AG08396 (cell line): ENCODE results near the gene CELA2B.
"Not testable (repeated sequence)": the region's sequence is repeated elsewhere in the genome, so short reads cannot be mapped to it uniquely, and the experiment has no call there.

Experiments used
- DNase-seq: peaks from one replicate; pipeline ENCODE4 v3.0.0; 2012; ENCODE audit warnings: low spot score, mixed read lengths

Gene CELA2B

DNA sequence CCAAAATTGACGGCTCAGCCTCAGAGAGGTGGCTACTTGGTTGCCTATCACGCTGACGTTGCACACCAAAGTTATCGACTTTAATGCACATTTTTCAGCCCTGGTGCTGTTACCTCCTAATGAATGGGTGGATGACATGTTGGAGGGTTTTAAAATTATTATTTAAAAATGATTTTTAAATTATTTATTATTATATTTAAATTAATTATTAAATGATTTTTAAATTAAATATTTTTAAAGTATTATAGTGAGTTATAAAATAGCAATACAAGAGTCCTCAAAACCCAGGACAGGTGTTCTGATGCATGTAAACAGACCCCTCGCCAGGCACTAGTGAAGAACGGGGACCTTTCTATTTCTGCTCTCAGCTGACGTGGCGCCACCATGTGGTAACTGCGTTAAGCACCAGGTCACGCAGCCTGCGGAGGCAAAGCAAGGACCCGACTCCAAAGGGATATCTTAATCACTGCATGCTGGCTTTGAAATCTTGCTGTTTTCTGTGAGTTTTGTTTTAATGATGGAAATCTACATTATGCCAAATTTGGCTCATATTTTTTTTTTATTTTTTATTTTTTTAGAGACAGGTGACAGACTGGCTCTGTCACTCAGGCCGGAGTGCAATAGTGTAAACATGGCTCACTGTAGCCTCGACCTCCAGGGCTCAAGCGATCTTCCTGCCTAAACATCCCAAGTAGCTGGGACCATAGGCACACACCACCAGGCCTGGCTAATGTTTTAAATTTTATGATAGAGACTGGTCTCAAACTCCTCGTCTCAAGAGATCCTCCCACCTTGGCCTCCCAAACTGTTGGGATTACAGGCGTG lies 25.5 kb downstream of the CELA2B start:
- DNase-seq, result peak; percentile 74

DNA sequence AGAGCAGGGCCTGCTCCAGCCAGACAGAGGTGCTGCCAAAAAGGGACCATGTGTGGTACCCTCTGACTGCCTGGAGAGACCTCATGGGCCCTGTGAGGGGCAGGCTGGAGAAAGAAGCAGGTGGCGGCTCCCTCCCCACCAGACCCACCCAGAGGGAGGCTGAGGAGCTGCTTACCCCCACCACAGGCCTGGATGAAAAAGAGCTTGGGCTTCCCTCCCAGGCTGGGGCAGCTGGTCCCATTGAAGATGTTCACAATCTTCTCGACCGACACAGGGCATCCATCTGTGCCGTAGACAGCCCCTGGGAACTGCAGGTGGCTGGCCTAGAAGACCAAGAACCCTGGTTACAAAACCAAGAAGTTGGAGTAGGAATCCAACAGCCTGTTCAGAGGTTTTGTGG lies 28.5 kb downstream of the CELA2B start:
- DNase-seq, result no peak

DNA sequence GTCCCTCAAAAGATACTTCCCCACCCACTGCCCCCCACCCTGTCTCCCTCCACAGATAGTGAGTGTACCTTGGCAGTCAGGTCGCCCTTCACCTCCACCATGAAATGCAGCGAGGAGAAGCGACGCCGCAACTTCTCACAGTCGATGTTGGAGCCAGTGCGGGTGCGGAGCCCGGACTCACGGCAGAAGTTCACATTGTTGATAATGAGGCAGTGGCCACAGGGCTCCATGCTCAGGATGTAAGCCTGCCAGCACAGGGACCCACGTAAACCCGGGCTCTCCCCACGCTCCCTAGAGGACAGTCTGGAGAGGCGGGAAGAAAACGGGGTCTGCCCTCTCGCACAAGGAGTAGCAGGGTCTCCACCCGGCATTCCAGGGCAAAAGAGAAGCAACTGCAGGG lies 30.9 kb downstream of the CELA2B start:
- DNase-seq, result no peak

DNA sequence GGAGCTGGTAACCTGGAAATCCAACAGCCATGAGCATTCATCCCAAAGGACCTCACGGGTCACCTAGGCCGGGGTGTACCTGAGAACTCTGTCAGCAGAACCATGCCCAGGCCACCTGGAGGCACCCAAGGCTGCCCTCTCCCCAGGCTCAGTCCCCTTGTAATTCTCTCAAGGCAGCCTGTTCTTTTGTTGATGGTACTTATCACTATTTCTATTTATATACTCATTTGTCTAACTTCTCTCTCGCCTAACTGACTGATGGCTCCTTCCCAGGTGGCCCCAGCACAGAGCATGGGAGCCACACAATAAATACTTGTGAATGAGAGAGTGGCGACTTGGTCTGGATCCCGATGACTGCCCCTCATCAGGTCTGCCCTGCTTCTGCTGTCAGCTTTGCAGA lies 31.4 kb downstream of the CELA2B start:
- no peak for DNase-seq

DNA sequence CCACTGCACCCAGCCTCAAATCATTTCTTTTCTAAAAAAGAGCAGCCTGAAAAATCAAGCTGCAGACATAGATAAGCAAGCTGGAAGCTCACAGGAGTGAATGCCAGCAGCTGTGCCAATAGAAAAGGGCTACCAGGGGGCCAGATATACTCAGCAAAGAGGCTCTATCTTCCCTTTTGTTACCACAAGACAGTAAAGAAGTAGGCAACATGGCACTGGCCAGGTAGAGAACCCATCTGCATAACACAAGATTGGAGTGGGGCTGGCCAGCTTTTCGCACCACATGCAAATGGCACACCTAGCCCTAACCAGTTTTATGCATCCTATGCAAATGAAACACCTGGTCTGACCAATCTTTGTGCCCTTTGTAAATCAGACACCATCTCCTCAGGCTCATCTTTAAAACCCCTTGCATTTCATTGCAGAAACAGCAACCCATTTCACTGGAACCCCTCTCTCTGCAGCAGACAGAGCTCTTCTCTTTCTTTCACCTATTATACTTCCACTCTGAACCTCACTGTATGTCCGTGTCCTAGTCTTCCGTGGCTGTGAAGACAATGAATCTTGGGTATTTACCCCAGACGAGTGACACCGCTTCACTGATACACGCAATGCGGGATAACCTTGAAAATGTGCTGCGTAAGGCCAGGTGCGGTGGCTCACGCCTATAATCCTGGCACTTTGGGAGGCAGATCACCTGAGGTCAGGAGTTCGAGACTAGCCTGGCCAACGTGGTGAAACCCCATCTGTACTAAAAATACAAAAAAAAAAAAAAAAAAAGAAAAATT lies 33.0 kb downstream of the CELA2B start:
- DNase-seq, result no peak

DNA sequence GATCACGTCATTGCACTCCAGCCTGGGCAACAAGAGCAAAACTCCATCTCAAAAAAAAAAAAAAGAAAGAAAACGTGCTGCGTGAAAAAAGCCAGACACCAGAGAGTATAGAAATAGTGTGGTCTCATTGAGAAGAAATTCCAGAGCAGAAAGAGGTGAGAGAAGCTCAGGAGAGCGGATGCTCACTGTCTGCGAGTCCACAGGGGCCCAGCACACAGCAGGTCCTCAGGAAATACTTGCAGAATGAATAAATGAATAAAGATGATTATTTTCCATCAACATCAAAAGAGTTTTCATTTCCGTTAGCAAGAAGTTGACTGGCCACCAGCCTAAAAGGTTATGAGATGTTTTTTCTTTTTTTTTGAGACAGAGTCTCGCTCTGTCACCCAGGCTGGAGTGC lies 33.7 kb downstream of the CELA2B start:
- DNase-seq, result no peak

DNA sequence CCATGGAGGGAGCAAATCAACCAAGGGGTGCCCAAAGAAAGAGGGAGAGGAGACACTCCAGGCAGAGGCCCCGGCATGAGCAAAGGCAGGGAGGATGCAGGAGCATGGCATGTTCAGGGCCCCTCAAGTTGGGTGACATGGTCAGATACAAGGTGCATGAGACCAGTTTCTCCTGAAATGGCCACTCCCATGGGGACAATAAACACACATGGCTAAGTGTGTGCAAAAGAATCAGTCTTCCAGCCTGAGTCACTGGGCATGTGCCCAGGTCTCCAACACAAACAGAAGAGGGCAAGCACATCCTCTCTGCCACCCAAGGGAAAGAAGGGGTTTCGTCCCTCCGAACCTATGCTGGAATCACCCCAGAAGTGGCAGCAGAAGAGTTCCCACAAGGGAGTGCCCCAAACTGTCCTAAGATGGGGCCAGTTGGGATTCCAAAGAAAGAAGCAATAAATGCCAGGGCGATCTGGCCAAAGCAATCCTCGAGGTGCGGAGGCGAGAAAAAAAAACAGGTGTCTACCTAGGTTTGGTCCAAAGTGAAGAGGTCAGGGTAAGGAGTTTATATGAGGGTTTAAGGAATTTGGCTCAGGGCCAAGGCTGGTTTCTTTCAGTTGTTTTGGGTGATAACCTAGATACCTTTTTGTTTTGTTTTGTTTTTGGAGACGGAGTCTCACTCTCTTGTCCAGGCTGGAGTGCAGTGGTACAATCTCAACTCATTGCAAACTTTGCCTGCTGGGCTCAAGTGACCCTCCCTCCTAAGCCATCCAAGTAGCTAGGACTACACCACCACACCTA lies 34.9 kb downstream of the CELA2B start:
- DNase-seq, result peak; percentile 27

DNA sequence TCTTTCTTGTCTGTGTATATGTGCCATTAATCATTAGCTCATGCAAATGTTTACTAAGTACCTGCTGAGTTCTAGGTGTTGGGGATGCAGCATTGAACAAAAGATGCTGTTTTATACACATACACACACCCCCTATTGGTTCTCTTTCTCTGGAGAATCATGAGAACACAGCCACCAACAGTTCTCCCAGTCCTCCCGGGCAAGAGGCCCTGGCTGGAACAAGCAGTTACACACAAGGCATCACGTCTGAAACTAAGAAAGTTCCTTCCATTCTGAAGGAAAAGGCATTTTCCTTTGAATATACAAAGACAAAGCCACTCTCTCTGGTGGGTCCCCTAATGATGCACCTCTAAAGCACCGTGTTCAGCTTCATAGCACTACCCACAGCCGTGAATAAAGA lies 37.3 kb downstream of the CELA2B start:
- no peak for DNase-seq

DNA sequence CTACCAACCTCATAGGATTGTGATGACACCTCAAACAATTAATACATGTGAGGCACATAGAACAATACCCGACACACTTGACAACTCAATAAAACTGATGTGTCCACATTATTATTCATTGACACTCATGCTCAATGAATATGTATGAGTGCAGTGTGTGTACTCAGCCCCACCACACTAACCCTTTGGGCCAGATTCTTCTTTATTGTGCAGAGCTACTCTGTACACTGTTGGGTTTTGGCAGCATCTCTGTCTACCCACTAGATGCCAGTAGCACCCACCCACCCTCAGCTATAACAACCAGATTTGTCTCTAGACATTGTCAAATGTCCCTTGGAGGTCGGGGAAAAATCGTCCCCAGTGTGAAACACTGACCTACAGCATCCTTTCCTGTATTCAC lies 38.0 kb downstream of the CELA2B start:
- no peak for DNase-seq

DNA sequence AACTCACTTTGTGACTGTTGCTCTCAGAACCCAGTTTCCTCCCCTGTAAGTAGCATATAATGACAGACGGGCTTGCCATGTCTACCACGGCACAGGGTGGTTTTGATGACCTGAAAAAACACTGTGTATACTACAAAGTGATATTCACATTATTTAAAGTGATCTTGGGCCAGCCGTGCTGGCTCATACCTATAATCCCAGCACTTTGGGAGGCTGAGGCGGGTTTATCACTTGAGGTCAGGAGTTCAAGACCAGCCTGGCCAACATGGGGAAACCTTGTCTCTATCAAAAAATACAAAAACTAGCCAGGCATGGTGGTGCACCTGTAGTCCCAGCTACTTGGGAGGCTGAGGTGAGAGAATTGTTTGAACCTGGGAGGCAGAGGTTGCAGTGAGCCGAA lies 38.7 kb downstream of the CELA2B start:
- not testable (repeated sequence) for DNase-seq

DNA sequence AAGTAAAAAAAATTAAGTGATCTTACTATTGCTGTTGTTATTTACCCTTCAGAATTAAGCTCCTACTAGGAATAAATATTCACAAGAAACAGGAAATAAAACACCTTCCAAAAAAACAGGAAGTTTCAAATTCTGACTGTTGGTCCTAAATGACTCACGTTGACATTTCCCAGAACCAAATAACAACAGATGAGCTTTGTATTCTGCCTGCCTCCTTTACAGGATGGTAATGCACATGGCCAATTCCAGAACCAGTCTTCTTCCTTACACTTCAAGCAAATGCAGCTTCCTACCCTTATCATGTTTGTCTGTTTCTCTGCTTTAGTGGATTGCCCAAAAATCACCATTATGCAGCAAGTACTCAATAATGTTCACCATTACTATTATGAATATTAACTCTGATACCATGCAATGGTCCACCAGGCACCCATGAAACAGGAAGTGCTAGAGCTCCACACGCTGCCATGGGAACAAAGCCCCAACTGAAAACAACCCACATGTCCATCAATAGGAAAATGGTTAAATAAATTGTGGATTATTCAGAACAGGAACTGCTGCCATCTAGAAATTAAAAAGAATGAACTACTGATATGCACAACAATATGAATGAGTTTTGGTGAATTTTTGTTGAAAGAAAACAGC lies 39.2 kb downstream of the CELA2B start:
- DNase-seq, result no peak

DNA sequence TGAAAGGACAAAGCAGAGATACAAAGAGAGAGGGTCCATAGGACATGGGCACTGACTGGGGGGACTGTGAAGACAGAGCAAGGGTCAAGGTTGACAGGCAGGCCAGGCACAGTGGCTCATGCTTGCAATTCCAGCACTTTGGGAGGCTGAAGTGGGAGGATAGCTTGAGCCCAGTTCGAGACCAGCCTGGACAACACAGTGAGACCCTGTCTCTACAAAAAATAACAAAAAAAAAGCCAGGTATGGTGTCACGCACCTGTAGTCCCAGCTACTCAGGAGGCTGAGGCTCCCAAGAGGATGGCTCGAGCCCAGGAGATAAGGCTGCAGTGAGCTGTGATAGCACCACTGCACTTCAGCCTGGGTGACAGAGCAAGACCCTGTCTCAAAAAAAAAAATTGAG lies 43.7 kb downstream of the CELA2B start:
- DNase-seq, result no peak

DNA sequence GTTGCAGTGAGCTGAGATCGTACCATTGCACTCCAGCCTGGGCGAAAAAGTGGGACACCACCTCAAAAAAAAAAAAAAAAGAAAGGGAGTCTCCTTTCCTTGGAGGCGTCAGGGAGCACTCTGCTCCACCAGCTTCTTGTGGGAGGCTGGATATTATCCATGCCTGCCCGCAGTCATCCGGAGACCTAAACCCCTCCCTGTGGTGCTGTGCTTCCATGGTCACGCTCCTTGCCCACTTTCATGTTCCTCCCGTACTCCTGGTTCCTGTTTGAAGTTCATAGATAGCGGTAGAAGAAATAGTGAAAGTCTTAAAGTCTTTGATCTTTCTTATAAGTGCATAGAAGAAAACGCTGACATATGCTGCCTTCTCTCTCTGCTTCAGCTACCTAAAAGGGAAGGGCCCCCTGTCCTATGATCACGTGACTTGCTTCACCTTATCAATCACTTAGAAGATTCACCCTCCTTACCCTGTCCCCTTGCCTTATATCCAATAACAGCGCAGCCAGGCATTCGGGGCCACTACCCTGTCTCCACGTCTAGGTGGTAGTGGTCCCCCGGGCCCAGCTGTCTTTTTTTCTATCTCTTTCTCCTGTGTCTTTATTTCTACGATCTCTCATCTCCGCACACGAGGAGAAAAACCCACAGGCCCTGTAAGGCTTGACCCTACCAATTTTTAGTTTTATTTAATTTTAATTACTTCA lies 45.5 kb downstream of the CELA2B start:
- not testable (repeated sequence) for DNase-seq

DNA sequence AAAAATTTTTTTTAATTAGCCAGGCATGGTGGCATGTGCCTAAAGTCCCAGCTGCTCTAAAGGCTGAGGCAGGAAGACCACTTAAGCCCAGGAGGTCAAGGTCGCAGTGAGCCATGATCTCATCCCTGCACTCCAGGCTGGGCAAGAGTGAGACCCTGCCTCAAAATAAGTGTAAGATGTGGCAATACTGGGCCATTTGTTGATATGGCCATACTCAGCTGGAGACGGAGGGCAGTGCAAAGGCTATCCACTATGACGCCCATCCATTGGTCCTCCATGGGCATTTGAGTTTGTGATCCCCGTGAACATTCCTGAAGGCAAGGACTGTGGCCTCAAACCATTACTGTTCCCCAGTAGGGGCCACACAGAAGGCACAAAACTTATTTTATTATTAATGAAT lies 46.6 kb downstream of the CELA2B start:
- DNase-seq, result no peak

DNA sequence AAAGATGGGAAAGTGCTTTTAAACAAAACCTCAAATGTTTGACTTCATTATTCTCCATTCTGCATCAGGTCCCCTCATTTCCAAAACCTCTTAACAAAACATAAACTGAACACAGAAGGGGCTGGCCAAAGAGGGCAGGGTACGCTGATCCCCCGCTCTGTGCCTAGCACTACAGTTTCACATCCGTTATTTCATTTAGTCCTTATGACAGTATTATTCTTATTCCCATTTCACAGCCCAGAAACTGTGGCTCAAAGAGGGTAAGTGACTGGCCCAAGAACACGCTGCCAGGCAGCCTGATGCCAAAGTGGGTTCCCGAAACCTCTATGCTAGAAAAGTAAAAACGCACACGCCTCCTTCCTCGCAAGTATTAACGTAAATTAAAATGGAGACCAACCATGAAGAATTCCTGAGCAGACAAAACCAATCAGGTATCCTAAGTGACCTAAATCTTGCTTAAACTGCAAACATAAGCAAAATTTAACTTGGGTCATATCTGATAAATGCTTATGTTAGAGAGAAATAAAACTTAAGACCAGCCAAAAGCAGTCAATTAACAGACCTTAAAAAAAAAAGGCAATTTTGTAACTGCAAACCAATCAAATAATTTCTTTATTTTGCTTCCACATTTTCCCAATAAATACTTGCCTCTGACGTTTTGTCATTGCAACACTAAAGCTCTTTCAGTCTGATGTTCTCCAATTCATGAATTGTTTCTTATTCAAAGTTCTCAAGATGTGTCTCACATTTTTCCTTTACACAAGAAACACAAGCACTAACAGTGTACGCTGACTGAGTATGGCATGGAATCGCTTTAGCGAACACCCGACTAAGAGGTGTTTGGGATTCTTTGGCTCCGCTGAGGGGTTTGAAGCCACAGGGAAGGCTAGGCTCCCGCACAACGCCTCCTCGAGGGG lies 47.5 kb downstream of the CELA2B start:
- DNase-seq, result no peak

DNA sequence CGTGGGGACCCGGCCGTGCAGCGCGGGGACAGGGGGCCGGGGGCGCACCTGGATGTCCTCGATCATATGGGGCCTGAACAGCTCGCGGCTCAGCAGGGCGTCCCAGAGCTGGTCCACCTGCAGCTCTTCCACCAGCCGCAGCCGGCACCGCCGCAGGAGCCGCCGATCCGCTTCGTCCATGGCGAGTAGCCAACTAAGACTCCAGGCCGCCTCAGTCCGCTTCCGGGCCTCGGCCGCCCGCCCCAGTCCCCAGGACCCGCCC lies 48.0 kb downstream of the CELA2B start, which contains the start of gene CASP9:
Gene CASP9, minus strand, starts transcription at position 195 of the 262 bp plus-strand sequence. Its CDS starts 15 bp downstream, at position 180.
- no peak for DNase-seq

DNA sequence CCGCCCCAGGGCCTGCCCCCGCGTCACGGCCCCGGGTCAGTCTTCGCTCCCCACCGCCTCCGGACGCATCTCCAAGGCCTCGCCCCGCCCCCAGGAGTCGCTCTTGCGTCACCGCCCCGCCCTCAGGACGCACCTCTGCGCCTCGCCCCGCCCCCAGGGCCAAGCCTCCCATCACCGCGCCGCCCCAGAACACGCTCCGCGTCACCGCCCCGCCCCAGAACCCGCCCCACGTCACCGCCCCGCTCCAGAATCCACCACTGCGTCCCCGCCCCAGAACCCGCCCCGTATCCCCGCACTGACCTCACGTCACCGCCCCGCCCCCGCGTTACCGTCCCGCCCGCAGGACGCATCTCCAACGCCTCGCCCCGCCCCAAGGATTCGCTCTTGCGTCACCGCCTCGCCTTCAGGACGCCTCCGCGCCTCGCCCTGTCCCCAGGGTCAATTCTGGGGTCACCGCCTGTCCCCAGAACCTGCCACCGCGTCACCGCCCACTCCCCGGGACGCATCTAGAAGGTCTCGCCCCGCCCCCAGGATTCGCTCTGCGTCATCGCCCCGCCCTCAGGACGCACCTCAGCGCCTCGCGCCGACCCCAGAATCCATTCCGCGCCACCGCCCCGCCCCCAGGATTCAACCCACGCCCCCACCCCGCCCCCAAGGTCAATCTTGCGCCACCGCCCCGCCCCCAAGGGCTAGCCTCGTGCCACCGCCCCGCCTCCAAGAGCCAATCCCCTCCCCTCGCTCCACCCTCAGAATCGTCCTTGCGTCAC lies 48.6 kb downstream of the CELA2B start:
- peak; percentile 97 for DNase-seq

DNA sequence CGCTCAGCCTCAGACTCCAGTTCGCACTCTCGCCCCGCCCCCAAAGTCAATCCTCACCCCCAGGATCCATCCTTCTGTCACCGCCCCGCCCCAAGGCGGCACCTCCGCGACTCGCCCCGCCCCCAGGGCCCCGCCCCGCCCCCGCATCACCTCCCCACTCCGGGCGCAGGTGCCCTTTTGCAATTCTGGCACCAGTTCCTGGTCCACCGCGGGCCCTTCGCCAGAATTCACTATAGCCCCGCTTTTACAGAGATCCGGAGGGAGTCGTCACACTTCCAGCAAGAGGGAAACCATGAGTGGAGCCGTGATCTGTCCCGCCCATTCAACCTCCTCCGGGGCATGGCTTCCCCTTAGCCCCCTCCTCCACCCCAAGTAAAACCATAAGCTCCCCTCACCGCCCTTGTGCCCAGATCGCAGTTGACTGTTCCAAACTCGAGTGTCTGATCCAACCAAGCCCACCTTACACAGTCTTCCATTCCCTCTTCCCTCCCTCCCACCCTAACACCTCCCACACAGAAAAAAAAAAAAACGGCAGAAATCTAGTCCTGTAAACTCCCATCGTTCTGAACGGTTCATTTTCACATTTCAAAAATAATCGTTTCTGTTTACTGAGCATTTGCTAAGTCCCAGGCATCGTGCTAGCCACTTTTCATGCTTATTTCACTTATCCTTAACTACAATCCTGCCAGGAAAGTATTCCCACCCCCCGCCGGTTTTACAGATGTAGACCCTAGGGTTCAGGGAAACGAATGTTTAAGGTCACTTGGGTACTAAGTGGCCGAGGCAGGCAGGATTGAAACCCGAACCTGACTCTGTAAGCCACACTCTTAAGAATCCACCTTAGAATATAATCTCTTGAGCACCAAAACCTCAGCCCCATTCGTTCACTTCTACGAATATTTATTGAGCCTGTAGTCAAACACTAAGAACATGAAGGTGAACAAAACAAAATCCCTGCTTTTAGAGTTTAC lies 49.4 kb downstream of the CELA2B start:
- no peak for DNase-seq
